ENCODE data around the gene ALDH8A1.

ALDH8A1 gene

DNA sequence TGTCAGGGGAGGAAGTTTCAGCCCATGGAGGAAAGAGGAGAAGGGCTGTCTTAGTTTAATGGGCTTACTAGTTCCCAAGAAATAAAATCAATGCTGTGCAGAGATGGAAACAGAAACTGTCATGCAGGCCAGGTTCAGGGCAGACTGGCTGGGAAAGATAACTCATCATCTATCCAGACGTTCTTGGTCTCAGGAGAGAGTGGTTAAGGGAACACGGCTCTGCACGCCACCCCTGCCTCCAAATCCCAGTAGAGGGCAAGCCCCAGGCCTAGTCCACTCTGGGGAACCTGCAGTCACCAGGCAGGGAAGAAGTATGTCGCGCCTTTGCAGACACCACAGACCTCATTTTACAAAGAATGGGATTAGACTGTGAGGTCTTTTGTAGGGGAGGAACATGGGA is 12.5 kb downstream of the ALDH8A1 start:
- no peaks in the 10 kb centered on the region for H3K4me1 ChIP-seq (ENCODE audit: insufficient read depth, insufficient read length)
- no peak for DNase-seq (ENCODE audit: low read depth, low spot score)

DNA sequence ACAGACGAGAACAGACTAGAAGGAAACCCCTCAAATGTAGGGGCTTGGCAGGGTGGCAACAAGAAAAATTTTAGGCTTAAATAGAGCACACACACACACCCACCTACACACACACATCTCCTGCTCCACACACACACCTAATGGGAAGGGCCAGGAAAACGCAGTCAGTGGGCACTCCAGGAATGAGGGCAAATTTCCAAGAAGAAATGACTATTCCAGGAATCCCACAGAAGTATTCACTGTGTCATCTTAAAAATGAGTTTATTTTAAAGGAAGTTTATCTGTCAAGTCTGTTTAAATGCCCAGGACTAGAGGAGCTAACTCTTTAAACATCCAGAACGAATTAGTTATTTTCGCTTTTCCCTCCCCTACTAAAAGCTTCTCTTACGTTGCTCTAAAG is 13.0 kb downstream of the ALDH8A1 start:
- H3K36me3 ChIP-seq (ENCODE audit: insufficient read depth, insufficient read length, low read length), result no peaks in the 10 kb centered on the region
- TF ChIP-seq ZNF274 (IDR thresholded peaks at IDR 0.05; ENCODE audit: low read depth, low read length) (no peak), YY1 (IDR thresholded peaks at IDR 0.05; ENCODE audit: insufficient read depth, insufficient read length) (no peak), SUZ12 (IDR thresholded peaks at IDR 0.05; ENCODE audit: extremely low read depth, insufficient read depth, insufficient read length) (no peak)
- no peaks in the 10 kb centered on the region for H3K4me1 ChIP-seq (ENCODE audit: insufficient read depth, insufficient read length)
- DNase-seq (ENCODE audit: low read depth, low spot score), result no peak
- no peak overlapping the region for H3K9ac ChIP-seq (ENCODE audit: insufficient read length, low read depth)
- no peaks in the 10 kb centered on the region for H3K27me3 ChIP-seq (ENCODE audit: insufficient read depth, insufficient read length)
- no peaks in the 10 kb centered on the region for H3K9me3 ChIP-seq (ENCODE audit: insufficient read depth, low read length)
- no peak overlapping the region for H3K4me3 ChIP-seq (ENCODE audit: insufficient read length, low read depth)

More for the DNA sequence above, 12.5 kb downstream of the ALDH8A1 start:
- Histone ChIP-seq H3K9me3 (ENCODE audit: insufficient read depth, low read length) (no peaks in the 10 kb centered on the region), H3K36me3 (ENCODE audit: insufficient read depth, insufficient read length, low read length) (no peaks in the 10 kb centered on the region), H3K27me3 (ENCODE audit: insufficient read depth, insufficient read length) (no peaks in the 10 kb centered on the region), H3K9ac (ENCODE audit: insufficient read length, low read depth) (no peak overlapping the region), H3K4me3 (ENCODE audit: insufficient read length, low read depth) (no peak overlapping the region)
- TF ChIP-seq YY1 (IDR thresholded peaks at IDR 0.05; ENCODE audit: insufficient read depth, insufficient read length) (no peak), ZNF274 (IDR thresholded peaks at IDR 0.05; ENCODE audit: low read depth, low read length) (no peak), SUZ12 (IDR thresholded peaks at IDR 0.05; ENCODE audit: extremely low read depth, insufficient read depth, insufficient read length) (no peak)

DNA sequence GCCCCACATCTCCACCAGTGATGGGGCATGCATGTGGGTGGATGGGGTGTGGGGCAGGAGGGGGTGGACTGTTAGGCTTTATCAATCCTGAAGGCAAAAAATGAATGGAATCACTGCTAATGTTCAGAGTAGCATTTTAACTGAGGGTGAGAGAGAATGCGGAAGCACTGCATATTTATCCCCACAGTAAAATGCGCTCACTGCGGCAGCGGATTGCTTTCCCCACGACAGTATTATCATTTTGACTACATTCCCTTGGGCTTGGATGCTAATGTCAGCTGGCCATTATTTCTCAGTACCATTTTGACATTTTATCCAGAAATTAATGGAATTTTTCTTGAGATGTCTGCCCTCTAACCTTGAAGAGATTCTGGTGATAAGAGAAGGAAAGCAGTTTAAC is 13.4 kb downstream of the ALDH8A1 start:
- Histone ChIP-seq H3K36me3 (ENCODE audit: insufficient read depth, insufficient read length, low read length) (no peaks in the 10 kb centered on the region), H3K27me3 (ENCODE audit: insufficient read depth, insufficient read length) (no peaks in the 10 kb centered on the region), H3K4me1 (ENCODE audit: insufficient read depth, insufficient read length) (no peaks in the 10 kb centered on the region), H3K4me3 (ENCODE audit: insufficient read length, low read depth) (no peak overlapping the region), H3K9me3 (ENCODE audit: insufficient read depth, low read length) (no peaks in the 10 kb centered on the region), H3K9ac (ENCODE audit: insufficient read length, low read depth) (no peak overlapping the region)
- DNase-seq (ENCODE audit: low read depth, low spot score), result no peak
- TF ChIP-seq SUZ12 (IDR thresholded peaks at IDR 0.05; ENCODE audit: extremely low read depth, insufficient read depth, insufficient read length) (no peak), ZNF274 (IDR thresholded peaks at IDR 0.05; ENCODE audit: low read depth, low read length) (no peak), YY1 (IDR thresholded peaks at IDR 0.05; ENCODE audit: insufficient read depth, insufficient read length) (no peak)

DNA sequence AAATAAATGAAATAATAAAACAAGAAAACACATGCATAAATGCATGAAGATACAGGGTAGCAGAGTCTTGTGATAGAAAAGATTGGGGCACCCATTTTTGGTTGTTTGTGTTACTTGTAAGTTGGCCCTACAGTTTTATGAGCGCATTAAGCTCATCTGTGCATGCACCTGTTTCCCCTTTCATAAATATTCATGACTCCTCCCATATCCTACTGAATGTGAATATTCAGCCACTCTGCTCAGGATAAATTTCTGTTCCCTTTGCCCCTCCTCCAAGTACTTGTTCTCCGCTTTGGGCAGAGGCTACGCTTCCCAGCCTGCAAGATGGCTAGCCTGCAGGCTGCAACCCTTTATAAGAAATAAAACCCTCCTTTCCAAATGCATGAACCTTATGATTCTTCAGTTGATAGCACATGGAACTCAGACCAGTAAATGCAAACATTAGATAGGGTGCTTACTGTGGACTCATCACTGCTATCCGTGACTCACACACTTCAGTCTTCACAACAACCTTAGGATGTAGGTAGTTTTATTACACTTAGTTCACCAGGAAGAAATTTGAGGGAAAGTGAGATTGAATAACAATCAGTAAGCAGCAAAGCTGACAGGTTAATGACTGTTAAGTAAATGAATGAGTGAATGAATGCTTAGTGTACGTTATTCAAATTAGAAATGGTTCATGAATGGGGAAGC is 15.0 kb downstream of the ALDH8A1 start:
- DNase-seq (ENCODE audit: low read depth, low spot score), result no peak
- H3K4me1 ChIP-seq (ENCODE audit: insufficient read depth, insufficient read length), result no peaks in the 10 kb centered on the region
- H3K27me3 ChIP-seq (ENCODE audit: insufficient read depth, insufficient read length), result no peaks in the 10 kb centered on the region
- H3K36me3 ChIP-seq (ENCODE audit: insufficient read depth, insufficient read length, low read length), result no peaks in the 10 kb centered on the region
- no peaks in the 10 kb centered on the region for H3K9me3 ChIP-seq (ENCODE audit: insufficient read depth, low read length)
- no peak overlapping the region for H3K9ac ChIP-seq (ENCODE audit: insufficient read length, low read depth)
- no peak overlapping the region for H3K4me3 ChIP-seq (ENCODE audit: insufficient read length, low read depth)
- TF ChIP-seq SUZ12 (IDR thresholded peaks at IDR 0.05; ENCODE audit: extremely low read depth, insufficient read depth, insufficient read length) (no peak), ZNF274 (IDR thresholded peaks at IDR 0.05; ENCODE audit: low read depth, low read length) (no peak), YY1 (IDR thresholded peaks at IDR 0.05; ENCODE audit: insufficient read depth, insufficient read length) (no peak)

DNA sequence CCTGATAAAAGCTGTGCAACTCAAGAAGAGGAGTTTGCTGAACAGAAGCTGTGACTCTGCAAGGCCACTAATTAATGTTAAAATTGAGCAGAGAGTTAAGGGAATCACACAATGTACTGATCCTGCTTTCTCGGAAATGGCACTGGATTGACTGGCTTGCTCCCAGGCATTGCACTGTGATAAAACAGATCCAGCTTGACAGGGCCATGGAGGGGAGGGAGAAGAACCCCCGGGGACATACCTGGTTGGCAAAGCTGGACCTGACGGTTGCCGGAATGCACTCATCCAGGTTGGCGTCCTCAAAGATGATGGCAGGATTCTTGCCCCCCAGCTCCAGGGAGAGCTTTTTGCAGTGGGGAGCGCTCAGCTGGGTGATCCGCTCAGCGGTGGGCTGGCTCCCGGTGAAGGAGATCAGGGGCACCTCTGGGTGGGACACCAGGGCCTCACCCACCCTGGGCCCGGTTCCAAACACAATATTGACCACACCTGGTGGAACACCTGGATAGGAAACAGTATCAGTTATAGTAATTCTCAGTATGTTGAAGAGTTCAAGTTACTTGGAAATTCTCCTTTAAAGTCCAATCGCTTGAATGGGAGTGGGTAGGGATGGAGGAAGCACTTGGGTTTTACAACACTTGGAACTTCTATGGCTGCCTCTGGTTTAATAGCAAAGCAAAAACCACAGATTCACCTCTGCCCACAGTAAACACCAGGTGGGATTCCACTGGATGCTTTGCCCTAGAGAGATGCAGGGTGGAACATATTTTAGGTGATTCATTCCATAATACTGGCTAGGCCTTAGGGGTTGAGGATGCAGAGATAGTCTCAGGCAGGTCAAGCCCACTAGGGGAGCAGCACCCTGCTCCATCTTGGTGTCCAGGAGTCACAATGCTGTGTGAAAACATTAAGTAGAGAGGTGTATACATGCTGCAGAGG is 17.1 kb downstream of the ALDH8A1 start:
- H3K27me3 ChIP-seq (ENCODE audit: insufficient read depth, insufficient read length), result no peaks in the 10 kb centered on the region
- H3K9me3 ChIP-seq (ENCODE audit: insufficient read depth, low read length), result no peaks in the 10 kb centered on the region
- H3K9ac ChIP-seq (ENCODE audit: insufficient read length, low read depth), result no peak overlapping the region
- no peak for DNase-seq (ENCODE audit: low read depth, low spot score)
- no peak for TF ChIP-seq ZNF274 (IDR thresholded peaks at IDR 0.05; ENCODE audit: low read depth, low read length)
- TF ChIP-seq YY1 (IDR thresholded peaks at IDR 0.05; ENCODE audit: insufficient read depth, insufficient read length), result no peak
- no peak for TF ChIP-seq SUZ12 (IDR thresholded peaks at IDR 0.05; ENCODE audit: extremely low read depth, insufficient read depth, insufficient read length)
- H3K4me1 ChIP-seq (ENCODE audit: insufficient read depth, insufficient read length), result no peaks in the 10 kb centered on the region
- no peaks in the 10 kb centered on the region for H3K36me3 ChIP-seq (ENCODE audit: insufficient read depth, insufficient read length, low read length)
- H3K4me3 ChIP-seq (ENCODE audit: insufficient read length, low read depth), result no peak overlapping the region

DNA sequence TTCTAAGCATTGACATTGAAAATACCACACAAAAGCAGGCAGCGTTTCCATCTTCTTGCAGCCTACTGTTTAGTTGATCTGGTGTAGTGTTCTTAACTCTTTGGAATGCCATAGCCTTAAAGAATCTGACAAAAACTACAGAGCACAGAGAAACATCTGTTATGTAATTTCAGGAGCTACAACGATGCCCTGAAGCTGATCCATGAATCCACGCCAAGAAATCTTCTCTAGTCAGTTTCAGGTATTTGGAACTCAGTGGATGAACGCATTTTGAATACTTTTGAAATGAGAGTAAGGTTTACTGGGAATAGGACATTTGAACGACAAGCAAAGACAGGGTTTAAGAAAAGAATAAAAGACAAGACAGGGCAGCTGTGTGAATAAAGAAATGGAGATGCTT is 17.8 kb downstream of the ALDH8A1 start:
- Histone ChIP-seq H3K9me3 (ENCODE audit: insufficient read depth, low read length) (no peaks in the 10 kb centered on the region), H3K4me1 (ENCODE audit: insufficient read depth, insufficient read length) (no peaks in the 10 kb centered on the region), H3K4me3 (ENCODE audit: insufficient read length, low read depth) (no peak overlapping the region), H3K9ac (ENCODE audit: insufficient read length, low read depth) (no peak overlapping the region), H3K27me3 (ENCODE audit: insufficient read depth, insufficient read length) (no peaks in the 10 kb centered on the region), H3K36me3 (ENCODE audit: insufficient read depth, insufficient read length, low read length) (no peaks in the 10 kb centered on the region)
- no peak for DNase-seq (ENCODE audit: low read depth, low spot score)
- TF ChIP-seq SUZ12 (IDR thresholded peaks at IDR 0.05; ENCODE audit: extremely low read depth, insufficient read depth, insufficient read length), result no peak
- no peak for TF ChIP-seq YY1 (IDR thresholded peaks at IDR 0.05; ENCODE audit: insufficient read depth, insufficient read length)
- TF ChIP-seq ZNF274 (IDR thresholded peaks at IDR 0.05; ENCODE audit: low read depth, low read length), result no peak

DNA sequence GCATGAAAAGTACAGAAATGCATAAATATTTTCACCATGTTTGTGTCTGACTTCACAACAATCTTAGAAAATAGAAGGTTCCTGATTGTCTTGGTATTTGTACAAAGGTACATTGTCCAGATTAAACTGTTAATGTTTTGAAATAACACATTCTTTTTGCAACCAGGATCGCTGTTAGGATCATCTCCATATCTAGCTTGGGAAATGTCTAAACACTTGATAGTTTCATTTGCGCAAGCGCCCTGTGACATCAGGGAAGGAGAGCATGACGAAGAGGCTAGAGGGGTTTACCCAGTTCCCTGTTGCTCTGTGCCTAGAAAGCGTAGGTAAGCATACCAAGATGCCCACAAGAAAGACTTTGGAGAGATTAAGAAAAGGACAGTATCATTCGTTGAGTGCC is 19.4 kb downstream of the ALDH8A1 start:
- Histone ChIP-seq H3K4me3 (ENCODE audit: insufficient read length, low read depth) (no peak overlapping the region), H3K9me3 (ENCODE audit: insufficient read depth, low read length) (no peaks in the 10 kb centered on the region), H3K36me3 (ENCODE audit: insufficient read depth, insufficient read length, low read length) (no peaks in the 10 kb centered on the region), H3K27me3 (ENCODE audit: insufficient read depth, insufficient read length) (no peaks in the 10 kb centered on the region), H3K4me1 (ENCODE audit: insufficient read depth, insufficient read length) (no peaks in the 10 kb centered on the region), H3K9ac (ENCODE audit: insufficient read length, low read depth) (no peak overlapping the region)
- DNase-seq (ENCODE audit: low read depth, low spot score), result no peak
- TF ChIP-seq ZNF274 (IDR thresholded peaks at IDR 0.05; ENCODE audit: low read depth, low read length) (no peak), SUZ12 (IDR thresholded peaks at IDR 0.05; ENCODE audit: extremely low read depth, insufficient read depth, insufficient read length) (no peak), YY1 (IDR thresholded peaks at IDR 0.05; ENCODE audit: insufficient read depth, insufficient read length) (no peak)
